ENCODE measurements around the gene TAPT1. TPM values are rescaled to one million over a fixed set of nuclear protein-coding genes. Genes with fewer than 3 reads are reported as not detected.
A peak's percentile ranks its signal among the peaks of the same experiment; 100 is the strongest.

Gene TAPT1
- total RNA-seq, 6 donors from 2014 or later: 22.3 to 79.0 (median 48.1) TPM

- ATAC-seq (ENCODE audit: low FRiP score in 2 of 2): no peak
- WGBS, 2 donors: 67 to 80% methylated on average over 3 of the region's 3 CpGs
- Histone ChIP-seq H3K9me3 (no peaks in the 10 kb centered on the region), H3K27ac (no peak overlapping the region), H3K27me3 (no peaks in the 10 kb centered on the region), H3K4me1 (peaks cover 6 to 24% (median 18%) of the 10 kb centered on the region in 4 donors), H3K36me3 (peaks cover 0 to 22% (median 2%) of the 10 kb centered on the region in 4 donors), H3K4me3 (no peak overlapping the region)
- TF ChIP-seq POLR2A (IDR thresholded peaks at IDR 0.05): no peak
- TF ChIP-seq EP300 (IDR thresholded peaks at IDR 0.05): no peak
- no peak for TF ChIP-seq CTCF (IDR thresholded peaks at IDR 0.05)
- TF ChIP-seq POLR2AphosphoS5 (IDR thresholded peaks at IDR 0.05): no peak
- no peak for DNase-seq
These were observed 14.0 kb downstream of the TAPT1 start for GRCh38 chr4:16212138-16212782.

- Histone ChIP-seq H3K27me3 (no peaks in the 10 kb centered on the region), H3K4me1 (peaks cover 17 to 43% (median 33%) of the 10 kb centered on the region in 4 donors), H3K36me3 (peaks cover 0 to 25% (median 2%) of the 10 kb centered on the region in 4 donors), H3K4me3 (no peak overlapping the region), H3K27ac (no peak overlapping the region), H3K9me3 (no peaks in the 10 kb centered on the region)
- TF ChIP-seq CTCF (IDR thresholded peaks at IDR 0.05): no peak
- no peak for TF ChIP-seq POLR2AphosphoS5 (IDR thresholded peaks at IDR 0.05)
- no peak for TF ChIP-seq EP300 (IDR thresholded peaks at IDR 0.05)
- no peak for TF ChIP-seq POLR2A (IDR thresholded peaks at IDR 0.05)
- WGBS, 2 donors: 84 to 85% methylated on average over 1 of the region's 1 CpG
- ATAC-seq (ENCODE audit: low FRiP score in 2 of 2) (no peak), DNase-seq (no peak)
These were observed 18.9 kb downstream of the TAPT1 start for GRCh38 chr4:16207409-16207808.

DNA sequence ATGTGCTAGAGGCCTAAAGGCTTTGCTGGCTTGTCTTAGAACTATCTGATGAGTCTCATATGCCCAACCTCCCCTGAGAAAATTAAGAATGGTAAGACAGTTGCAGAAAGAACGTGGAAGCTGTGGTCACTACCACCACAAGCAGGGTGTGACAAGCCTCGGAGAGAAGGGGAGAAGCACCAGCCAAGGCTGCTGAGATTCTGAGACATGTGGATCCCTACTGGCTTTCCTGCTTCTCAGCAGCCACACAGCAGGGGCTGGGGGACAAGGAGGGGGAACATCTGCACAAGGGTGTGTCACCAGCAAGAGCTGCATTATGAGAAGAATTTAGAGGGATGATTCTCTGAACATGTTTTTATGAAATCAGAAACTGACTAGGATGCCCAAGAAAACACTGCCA lies 19.4 kb downstream of the TAPT1 start:
- no peaks in the 10 kb centered on the region for H3K9me3 ChIP-seq
- no peak overlapping the region for H3K4me3 ChIP-seq
- H3K36me3 ChIP-seq: peaks cover 0 to 20% (median 2%) of the 10 kb centered on the region in 4 donors
- H3K27me3 ChIP-seq: no peaks in the 10 kb centered on the region
- peaks cover 16 to 38% (median 30%) of the 10 kb centered on the region in 4 donors for H3K4me1 ChIP-seq
- H3K27ac ChIP-seq: no peak overlapping the region
- TF ChIP-seq POLR2AphosphoS5 (IDR thresholded peaks at IDR 0.05): no peak
- no peak for TF ChIP-seq CTCF (IDR thresholded peaks at IDR 0.05)
- TF ChIP-seq POLR2A (IDR thresholded peaks at IDR 0.05): no peak
- no peak for TF ChIP-seq EP300 (IDR thresholded peaks at IDR 0.05)
- WGBS, 2 donors: 59 to 63% methylated on average over 2 of the region's 2 CpGs
- DNase-seq: no peak
- ATAC-seq (ENCODE audit: low FRiP score in 2 of 2): peak in 1 of 2 donors; percentile 28

DNA sequence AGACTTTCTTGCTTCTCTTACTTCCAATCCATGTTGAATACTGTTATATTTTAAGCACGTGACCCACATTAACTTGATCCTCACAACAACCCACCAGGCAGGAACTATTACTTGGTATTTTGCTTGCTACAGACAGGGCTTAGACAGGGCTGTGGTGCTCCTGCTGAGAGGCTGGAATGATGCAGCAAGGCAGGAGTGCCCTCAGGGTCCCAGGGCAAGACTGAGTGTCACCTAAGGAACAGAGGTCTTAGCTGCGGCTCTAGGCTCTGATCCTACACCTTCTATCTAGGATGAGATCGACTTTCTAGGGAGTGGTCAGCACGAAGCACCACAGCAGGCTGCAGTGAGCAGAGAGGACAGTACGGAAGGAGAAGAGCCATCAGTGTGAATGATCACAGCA lies 20.0 kb downstream of the TAPT1 start:
- H3K27me3 ChIP-seq: no peaks in the 10 kb centered on the region
- H3K36me3 ChIP-seq: peaks cover 0 to 23% (median 2%) of the 10 kb centered on the region in 4 donors
- WGBS, 2 donors: 86 to 87% methylated on average over 4 to 5 of the region's 5 CpGs

More for the DNA sequence above, 20.0 kb downstream of the TAPT1 start:
- H3K9me3 ChIP-seq: no peaks in the 10 kb centered on the region
- H3K4me3 ChIP-seq: no peak overlapping the region
- no peak for ATAC-seq (ENCODE audit: low FRiP score in 2 of 2)
- DNase-seq: no peak
- peaks cover 16 to 38% (median 28%) of the 10 kb centered on the region in 4 donors for H3K4me1 ChIP-seq
- H3K27ac ChIP-seq: no peak overlapping the region
- TF ChIP-seq CTCF (IDR thresholded peaks at IDR 0.05): no peak
- TF ChIP-seq POLR2AphosphoS5 (IDR thresholded peaks at IDR 0.05): no peak
- no peak for TF ChIP-seq POLR2A (IDR thresholded peaks at IDR 0.05)
- TF ChIP-seq EP300 (IDR thresholded peaks at IDR 0.05): no peak

All from upper lobe of left lung (tissue), 6 donors.